ENCODE results near the gene DLG3.

DLG3 gene

DNA sequence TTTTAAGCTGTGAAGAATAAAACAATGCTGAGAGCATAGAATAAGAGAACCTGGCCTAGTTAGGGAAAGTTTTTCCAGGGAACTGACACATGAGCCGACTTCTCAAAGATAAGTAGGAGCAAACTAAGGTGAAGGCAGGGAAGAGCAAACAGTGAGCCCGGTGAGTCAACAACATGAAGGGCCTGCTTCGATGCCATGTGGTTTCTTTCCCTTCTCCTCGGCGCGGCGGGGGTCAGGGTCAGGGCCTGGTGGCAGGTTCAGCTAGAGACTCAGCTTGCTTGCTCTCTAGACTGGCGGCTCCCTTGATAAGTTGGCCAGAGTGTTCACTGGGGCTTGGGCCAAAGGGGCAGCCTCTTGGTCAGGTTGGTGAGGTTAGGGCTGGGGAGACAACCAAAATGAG, 81.1 kb downstream of the DLG3 start:
- no peak for DNase-seq (ENCODE audit: low spot score)

- DNase-seq (ENCODE audit: low spot score), result no peak
These were observed 82.4 kb downstream of the DLG3 start for GRCh38 chrX:70527053-70527452.

DNA sequence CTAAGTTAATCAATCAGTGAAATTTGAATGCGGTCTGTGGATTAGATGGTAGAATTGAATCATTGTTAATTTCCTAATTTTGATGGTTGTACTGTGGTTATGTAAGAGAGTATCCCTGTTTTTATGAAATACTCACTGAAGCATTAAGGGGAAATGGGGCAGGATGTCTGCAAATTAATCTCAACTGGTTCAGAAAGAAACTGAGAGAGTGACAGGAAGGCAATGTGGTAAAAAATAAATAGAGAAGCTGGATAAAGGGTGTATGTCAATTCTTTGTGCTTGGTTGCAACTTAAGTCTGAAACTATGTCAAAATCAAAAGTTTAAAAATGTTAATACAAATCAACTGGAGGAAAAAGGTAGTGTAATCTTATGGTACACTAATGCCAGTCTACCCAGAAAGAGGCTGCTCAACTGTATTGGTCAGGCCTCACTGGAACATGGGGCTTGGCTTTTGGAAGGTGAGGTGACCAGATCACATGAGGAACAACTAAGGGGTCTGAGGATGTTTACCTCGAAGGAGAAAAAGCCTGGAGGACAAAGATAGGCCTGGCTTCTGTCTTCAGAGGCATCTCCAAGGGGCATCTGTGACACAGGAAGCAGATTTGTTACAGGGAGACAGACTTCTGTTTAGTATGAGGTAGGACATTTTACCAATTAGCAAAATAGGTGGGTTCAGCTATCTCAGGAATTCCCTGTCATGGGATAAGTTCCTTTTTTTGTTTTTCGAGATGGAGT, 83.1 kb downstream of the DLG3 start:
- DNase-seq (ENCODE audit: low spot score), result no peak

GRCh38 chrX:70535198-70535597, 90.6 kb downstream of the DLG3 start:
- no peak for DNase-seq (ENCODE audit: low spot score)

- DNase-seq (ENCODE audit: low spot score), result no peak
These were observed 104.8 kb downstream of the DLG3 start for GRCh38 chrX:70549429-70549828.

GRCh38 chrX:70552130-70552704, 107.6 kb downstream of the DLG3 start:
- DNase-seq (ENCODE audit: low spot score), result no peak

DNA sequence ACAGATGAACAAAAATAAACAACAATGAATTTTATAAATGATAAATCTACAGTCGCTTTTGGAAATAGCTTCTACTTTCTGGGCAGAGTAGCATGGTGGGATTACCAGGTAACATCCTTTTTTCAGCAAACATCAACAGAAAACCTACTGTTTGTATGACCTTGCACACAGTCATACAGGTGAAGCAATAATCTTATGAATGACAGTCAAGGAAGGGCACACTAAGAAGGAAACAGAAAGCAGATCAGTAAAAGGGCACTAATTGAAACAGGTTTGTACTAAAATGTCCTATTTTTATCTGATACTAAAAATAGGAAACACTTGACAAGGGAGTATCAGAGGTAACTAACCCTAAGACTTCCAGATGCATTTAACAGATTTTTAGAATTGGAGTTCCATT, 108.9 kb downstream of the DLG3 start:
- DNase-seq (ENCODE audit: low spot score), result no peak

DNA sequence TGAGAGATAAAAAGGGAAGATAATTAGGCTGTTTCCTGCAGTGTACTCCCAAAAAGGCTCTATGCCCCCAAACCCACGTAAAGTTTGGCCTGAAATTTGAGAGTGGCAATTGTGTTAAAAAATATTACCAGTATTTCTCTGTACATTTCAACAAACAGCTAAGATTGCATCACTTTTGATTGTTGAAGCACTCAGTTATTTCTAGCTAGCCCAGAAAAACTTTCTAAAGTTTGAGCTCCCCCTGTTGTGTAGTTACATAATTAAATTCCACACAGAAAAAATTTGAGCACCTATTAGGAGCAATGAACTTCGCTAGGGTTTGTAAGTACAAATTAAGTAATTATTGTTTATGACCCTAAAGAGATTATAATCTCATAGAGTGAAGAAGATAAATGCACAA, 109.4 kb downstream of the DLG3 start:
- DNase-seq (ENCODE audit: low spot score), result no peak

DNA sequence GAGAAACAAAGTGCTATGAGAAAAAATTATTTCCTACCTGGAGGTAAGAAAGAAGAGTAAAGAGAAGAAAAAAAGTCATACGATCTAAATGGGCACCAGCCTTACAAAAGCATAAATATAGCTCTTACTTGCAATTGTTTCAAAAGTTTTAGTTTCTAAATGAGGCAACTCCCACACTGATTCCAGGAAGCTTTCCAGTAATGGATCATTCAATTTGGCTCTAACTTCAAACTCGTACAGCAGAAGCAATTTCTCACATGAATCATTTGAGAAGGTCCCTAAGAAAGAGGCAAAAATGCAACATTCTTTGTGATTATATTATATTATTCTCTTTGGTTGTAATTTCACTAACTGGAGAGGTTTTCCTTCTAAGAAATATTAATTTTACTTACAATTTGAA, 109.9 kb downstream of the DLG3 start:
- DNase-seq (ENCODE audit: low spot score), result no peak

GRCh38 chrX:70554948-70555347, 110.3 kb downstream of the DLG3 start:
- no peak for DNase-seq (ENCODE audit: low spot score)
